ENCODE results near the gene NEURL1B. TPM values are rescaled to one million over a fixed set of nuclear protein-coding genes. Genes with fewer than 3 reads are reported as not detected.
"Not testable (repeated sequence)": the region's sequence is repeated elsewhere in the genome, so short reads cannot be mapped to it uniquely, and the experiment has no call there.

Gene NEURL1B
- total and polyA plus RNA-seq, 12 donors, result 14.4 to 45.8 (median 21.6) TPM

GRCh38 chr5:172647352-172648012, 6.4 kb downstream of the NEURL1B start:
- H3K27me3 ChIP-seq, result peaks cover 0 to 11% (median 0%) of the 10 kb centered on the region in 7 donors
- TF ChIP-seq, protein P1, sequence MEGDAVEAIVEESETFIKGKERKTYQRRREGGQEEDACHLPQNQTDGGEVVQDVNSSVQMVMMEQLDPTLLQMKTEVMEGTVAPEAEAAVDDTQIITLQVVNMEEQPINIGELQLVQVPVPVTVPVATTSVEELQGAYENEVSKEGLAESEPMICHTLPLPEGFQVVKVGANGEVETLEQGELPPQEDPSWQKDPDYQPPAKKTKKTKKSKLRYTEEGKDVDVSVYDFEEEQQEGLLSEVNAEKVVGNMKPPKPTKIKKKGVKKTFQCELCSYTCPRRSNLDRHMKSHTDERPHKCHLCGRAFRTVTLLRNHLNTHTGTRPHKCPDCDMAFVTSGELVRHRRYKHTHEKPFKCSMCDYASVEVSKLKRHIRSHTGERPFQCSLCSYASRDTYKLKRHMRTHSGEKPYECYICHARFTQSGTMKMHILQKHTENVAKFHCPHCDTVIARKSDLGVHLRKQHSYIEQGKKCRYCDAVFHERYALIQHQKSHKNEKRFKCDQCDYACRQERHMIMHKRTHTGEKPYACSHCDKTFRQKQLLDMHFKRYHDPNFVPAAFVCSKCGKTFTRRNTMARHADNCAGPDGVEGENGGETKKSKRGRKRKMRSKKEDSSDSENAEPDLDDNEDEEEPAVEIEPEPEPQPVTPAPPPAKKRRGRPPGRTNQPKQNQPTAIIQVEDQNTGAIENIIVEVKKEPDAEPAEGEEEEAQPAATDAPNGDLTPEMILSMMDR (IDR thresholded peaks at IDR 0.05), result no peak
- peaks cover 9 to 98% (median 84%) of the 10 kb centered on the region in 9 donors for H3K4me1 ChIP-seq
- H3K4me3 ChIP-seq, result peak overlapping the region in 7 of 10 donors; percentile 14 to 99 (median 85)
- ATAC-seq (peak in 2 of 8 donors; percentile 1 to 2), DNase-seq (no peak)
- H3K36me3 ChIP-seq, result peaks cover 0 to 75% (median 0%) of the 10 kb centered on the region in 9 donors
- intact Hi-C loops (cut with DNase I), result loop anchor here in 6 of 10 donors (5.0 to 10.0 kb wide), 5 partner anchors 40 to 163 kb away; no protein-coding TSS in a partner anchor
- 56 to 69% methylated on average over 11 of the region's 11 CpGs for WGBS, 2 donors
- H3K9me3 ChIP-seq, result no peaks in the 10 kb centered on the region
- H3K27ac ChIP-seq, result peak overlapping the region; percentile 23 to 99 (median 96)

DNA sequence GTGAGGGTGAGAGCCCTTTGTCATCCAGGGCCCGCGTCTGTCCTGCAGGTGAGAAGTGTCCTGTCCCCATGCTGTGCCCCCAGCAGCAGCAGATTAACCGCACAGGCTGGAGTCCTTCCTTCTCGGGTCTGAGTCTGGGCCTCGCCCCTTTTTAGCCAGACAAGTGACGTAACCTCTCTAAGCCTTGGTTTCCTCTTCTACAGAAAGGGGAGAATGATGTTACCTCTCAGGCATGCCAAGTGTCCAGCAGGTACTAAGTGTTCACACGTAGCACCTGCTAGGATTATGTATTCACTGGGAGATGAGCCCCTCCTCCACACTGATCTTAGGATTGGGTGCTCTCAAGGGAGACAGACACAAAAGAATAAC, 6.9 kb downstream of the NEURL1B start:
- DNase-seq, result no peak
- 57 to 62% methylated on average over 7 of the region's 7 CpGs for WGBS, 2 donors
- Histone ChIP-seq H3K9me3 (no peaks in the 10 kb centered on the region), H3K27ac (peak overlapping the region in 9 of 10 donors; percentile 13 to 99 (median 92)), H3K36me3 (peaks cover 0 to 73% (median 0%) of the 10 kb centered on the region in 9 donors), H3K4me3 (peak overlapping the region in 2 of 10 donors; percentile 85 to 99), H3K27me3 (peaks cover 0 to 6% (median 0%) of the 10 kb centered on the region in 7 donors), H3K4me1 (peaks cover 9 to 100% (median 85%) of the 10 kb centered on the region in 9 donors)
- ATAC-seq, result peak in 4 of 8 donors; percentile 4 to 35 (median 14)
- TF ChIP-seq, protein P1 (IDR thresholded peaks at IDR 0.05), result no peak
- intact Hi-C loops (cut with DNase I), result loop anchor here in 6 of 10 donors (5.0 to 10.0 kb wide), 5 partner anchors 39 to 163 kb away; no protein-coding TSS in a partner anchor

DNA sequence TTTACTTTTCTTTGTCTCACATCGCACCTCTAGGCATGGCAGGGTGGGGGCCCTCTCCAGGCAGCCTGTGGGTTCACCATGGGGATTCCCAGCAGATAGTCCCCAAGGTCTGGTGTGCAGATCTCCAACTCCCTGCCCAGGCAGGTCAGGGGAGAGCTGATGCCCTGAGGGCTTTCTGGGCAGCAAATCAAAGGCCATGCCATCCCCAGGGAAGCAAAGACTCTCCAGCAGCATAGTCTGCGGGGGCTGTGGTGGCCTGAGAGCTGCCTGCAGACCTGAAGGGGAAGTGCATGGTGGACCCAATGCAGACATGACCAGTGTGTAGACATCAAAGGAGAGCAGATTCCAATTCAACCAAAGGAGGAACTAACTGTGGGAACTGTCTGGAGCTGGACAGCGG, 7.7 kb downstream of the NEURL1B start:
- no peaks in the 10 kb centered on the region for H3K27me3 ChIP-seq
- TF ChIP-seq, protein P1 (IDR thresholded peaks at IDR 0.05), result no peak
- DNase-seq (no peak), ATAC-seq (peak in 1 of 8 donors; percentile 11)
- peaks cover 9 to 97% (median 78%) of the 10 kb centered on the region in 9 donors for H3K4me1 ChIP-seq
- H3K36me3 ChIP-seq, result peaks cover 0 to 65% (median 0%) of the 10 kb centered on the region in 9 donors
- no peaks in the 10 kb centered on the region for H3K9me3 ChIP-seq
- peak overlapping the region in 9 of 10 donors; percentile 13 to 99 (median 92) for H3K27ac ChIP-seq
- intact Hi-C loops (cut with DNase I), result loop anchor here in 6 of 10 donors (5.0 to 10.0 kb wide), 5 partner anchors 39 to 164 kb away; no protein-coding TSS in a partner anchor
- WGBS, 2 donors, result 63 to 66% methylated on average over 3 of the region's 3 CpGs
- H3K4me3 ChIP-seq, result peak overlapping the region in 1 of 10 donors; percentile 10

- Histone ChIP-seq H3K9me3 (peaks cover 0 to 14% (median 0%) of the 10 kb centered on the region in 11 donors), H3K27ac (peak overlapping the region in 9 of 10 donors; percentile 4 to 99 (median 65)), H3K4me3 (peak overlapping the region in 4 of 10 donors; percentile 6 to 19 (median 16)), H3K36me3 (peaks cover 0 to 47% (median 0%) of the 10 kb centered on the region in 9 donors), H3K4me1 (peaks cover 28 to 97% (median 65%) of the 10 kb centered on the region in 9 donors)
- 74 to 93% methylated on average over 13 of the region's 13 CpGs for WGBS, 2 donors
- DNase-seq; intact Hi-C loops (cut with DNase I); ATAC-seq; H3K27me3 ChIP-seq: not testable (repeated sequence)
Measured at GRCh38 chr5:172656496-172656895, 15.4 kb downstream of the NEURL1B start.

GRCh38 chr5:172657524-172658233, 16.6 kb downstream of the NEURL1B start:
- intact Hi-C loops (cut with DNase I); H3K27me3 ChIP-seq; DNase-seq; ATAC-seq: not testable (repeated sequence)
- Histone ChIP-seq H3K9me3 (peaks cover 0 to 14% (median 0%) of the 10 kb centered on the region in 11 donors), H3K27ac (peak overlapping the region in 9 of 10 donors; percentile 86 to 99 (median 92)), H3K4me1 (peaks cover 35 to 97% (median 63%) of the 10 kb centered on the region in 9 donors), H3K4me3 (peak overlapping the region in 2 of 10 donors; percentile 5 to 23), H3K36me3 (peaks cover 0 to 50% (median 0%) of the 10 kb centered on the region in 9 donors)
- 50 to 60% methylated on average over 17 of the region's 17 CpGs for WGBS, 2 donors
